Tibial artery (tissue), 4 donors: ENCODE measurements around the gene GPR139.

ENCODE experiments used
- DNase-seq, 2 donors: peaks; one replicate each; pipeline ENCODE4 v3.0.0-alpha.2; 2019
- H3K27ac ChIP-seq, 2 donors: fragments of 200-600 bp; sonication (generic) in 1 of 2; 1 replicate in 1 of 2; 2 replicates in 1 of 2; pipeline ENCODE4 v1.5.1; 2018 to 2019; ENCODE audit warnings: mild to moderate bottlenecking in 1 of 2
- H3K27me3 ChIP-seq, 2 donors: fragments of 200-600 bp; sonication (generic) in 1 of 2; one replicate each; pipeline versions ENCODE4 v1.5.1 to v1.6.0; 2016 to 2019
- H3K36me3 ChIP-seq, 3 donors: fragments of 200-600 bp; sonication (generic) in 2 of 3; one replicate each; pipeline ENCODE4 v1.5.1; 2016 to 2019; ENCODE audit warnings: mild to moderate bottlenecking in 2 of 3
- H3K4me1 ChIP-seq, 4 donors: fragments of 200-600 bp; sonication (generic) in 2 of 4; 1 replicate in 3 of 4; 2 replicates in 1 of 4; pipeline ENCODE4 v1.5.1; 2016 to 2019
- H3K4me3 ChIP-seq, 2 donors: fragments of 200-600 bp; sonication (generic) in 1 of 2; 1 replicate in 1 of 2; 2 replicates in 1 of 2; pipeline ENCODE4 v1.5.1; 2018 to 2019; ENCODE audit warnings: mild to moderate bottlenecking in 2 of 2
- H3K9me3 ChIP-seq, 3 donors: fragments of 200-600 bp; sonication (generic) in 1 of 3; one replicate each; pipeline ENCODE4 v1.5.1; 2016 to 2019
- CTCF ChIP-seq, 2 experiments: fragments of 200-600 bp in 1 of 2; fragments of 450-650 bp in 1 of 2; IDR thresholded peaks; one replicate each; pipeline ENCODE4 v1.5.1; 2017 to 2019; ENCODE audit warnings: antibody characterized with exemption in 2 of 2, mild to moderate bottlenecking in 1 of 2, moderate library complexity in 1 of 2
- intact Hi-C: fragments of 100-400 bp; cut with DNase I; formaldehyde crosslinking; loops from one replicate; pipeline ENCODE4 v1.15.0; 2023; ENCODE audit warnings: low total_unique reads

The GPR139 gene

GRCh38 chr16:20001856-20002707 is 71.6 kb downstream of the GPR139 start:
- intact Hi-C loops: no loop called here
- no peak for DNase-seq
- Histone ChIP-seq H3K36me3 (no peaks in the 10 kb centered on the region), H3K27ac (no peak overlapping the region), H3K27me3 (peaks cover 0 to 2% of the 10 kb centered on the region in 2 donors), H3K4me3 (no peak overlapping the region), H3K4me1 (no peaks in the 10 kb centered on the region), H3K9me3 (peaks cover 0 to 4% (median 0%) of the 10 kb centered on the region in 3 donors)
- TF ChIP-seq CTCF (IDR thresholded peaks at IDR 0.05): no peak

- intact Hi-C loops: no loop called here
- no peak overlapping the region for H3K4me3 ChIP-seq
- DNase-seq: no peak
- H3K27ac ChIP-seq: no peak overlapping the region
- H3K36me3 ChIP-seq: no peaks in the 10 kb centered on the region
- TF ChIP-seq CTCF (IDR thresholded peaks at IDR 0.05): no peak
- no peaks in the 10 kb centered on the region for H3K4me1 ChIP-seq
- H3K27me3 ChIP-seq: peaks cover 0 to 2% of the 10 kb centered on the region in 2 donors
- H3K9me3 ChIP-seq: no peaks in the 10 kb centered on the region
These were observed 76.0 kb downstream of the GPR139 start for GRCh38 chr16:19997734-19998133.

GRCh38 chr16:19997264-19997663 is 76.4 kb downstream of the GPR139 start:
- H3K4me1 ChIP-seq: no peaks in the 10 kb centered on the region
- DNase-seq: no peak
- intact Hi-C loops: no loop called here

GRCh38 chr16:19994466-19995170 is 79.1 kb downstream of the GPR139 start:
- Histone ChIP-seq H3K9me3 (no peaks in the 10 kb centered on the region), H3K27me3 (no peaks in the 10 kb centered on the region), H3K4me1 (no peaks in the 10 kb centered on the region), H3K4me3 (no peak overlapping the region), H3K27ac (no peak overlapping the region), H3K36me3 (no peaks in the 10 kb centered on the region)
- DNase-seq: no peak
- intact Hi-C loops: no loop called here
- TF ChIP-seq CTCF (IDR thresholded peaks at IDR 0.05): no peak

More at GRCh38 chr16:19997264-19997663, 76.4 kb downstream of the GPR139 start:
- Histone ChIP-seq H3K4me3 (no peak overlapping the region), H3K27ac (no peak overlapping the region), H3K36me3 (no peaks in the 10 kb centered on the region), H3K9me3 (no peaks in the 10 kb centered on the region), H3K27me3 (peaks cover 0 to 2% of the 10 kb centered on the region in 2 donors)
- no peak for TF ChIP-seq CTCF (IDR thresholded peaks at IDR 0.05)

GRCh38 chr16:19991614-19992013 is 82.1 kb downstream of the GPR139 start:
- Histone ChIP-seq H3K27ac (no peak overlapping the region), H3K4me1 (no peaks in the 10 kb centered on the region), H3K36me3 (no peaks in the 10 kb centered on the region), H3K27me3 (no peaks in the 10 kb centered on the region), H3K9me3 (no peaks in the 10 kb centered on the region), H3K4me3 (no peak overlapping the region)
- TF ChIP-seq CTCF (IDR thresholded peaks at IDR 0.05): no peak
- intact Hi-C loops: no loop called here
- DNase-seq: no peak
